ENCODE results near the gene C21orf91.

Gene C21orf91

DNA sequence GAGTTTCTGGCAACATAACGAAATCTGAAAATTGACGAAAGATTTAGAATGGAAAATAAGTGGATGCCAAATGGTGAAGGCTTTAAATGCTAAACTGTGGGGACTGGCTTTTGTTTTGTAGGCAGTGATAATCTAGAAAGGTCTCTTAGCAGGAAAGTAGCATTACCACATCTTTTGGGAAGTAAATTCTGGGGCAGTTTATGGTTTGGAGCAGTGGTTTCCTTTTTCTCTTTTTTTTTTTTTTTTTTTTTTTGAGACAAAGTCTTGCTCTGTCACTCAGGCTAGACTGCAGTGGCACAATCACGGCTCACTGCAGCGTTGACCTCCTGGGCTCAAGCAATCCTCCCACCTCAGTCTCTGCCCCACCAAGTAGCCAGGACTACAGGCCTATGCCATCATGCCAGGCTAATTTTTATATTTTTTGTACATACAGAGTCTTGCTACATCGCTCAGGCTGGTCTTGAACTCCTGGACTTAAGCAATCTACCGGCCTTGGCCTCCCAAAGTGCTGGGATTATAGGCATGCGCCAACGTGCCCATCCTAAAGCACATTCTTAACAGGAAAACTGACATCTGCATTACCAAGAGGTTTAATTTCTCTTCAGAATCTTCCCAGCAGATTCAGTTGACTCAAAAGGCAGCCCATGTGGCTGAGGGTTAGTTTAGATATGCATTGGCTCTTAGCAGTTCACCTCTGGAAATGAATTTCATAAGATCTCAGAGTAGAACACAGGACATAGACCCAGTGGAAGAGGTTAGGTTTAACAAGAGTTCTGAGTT, 32.9 kb downstream of the C21orf91 start:
- no peak for TF ChIP-seq CTCF (IDR thresholded peaks at IDR 0.05; ENCODE audit: low read depth, low read length)

DNA sequence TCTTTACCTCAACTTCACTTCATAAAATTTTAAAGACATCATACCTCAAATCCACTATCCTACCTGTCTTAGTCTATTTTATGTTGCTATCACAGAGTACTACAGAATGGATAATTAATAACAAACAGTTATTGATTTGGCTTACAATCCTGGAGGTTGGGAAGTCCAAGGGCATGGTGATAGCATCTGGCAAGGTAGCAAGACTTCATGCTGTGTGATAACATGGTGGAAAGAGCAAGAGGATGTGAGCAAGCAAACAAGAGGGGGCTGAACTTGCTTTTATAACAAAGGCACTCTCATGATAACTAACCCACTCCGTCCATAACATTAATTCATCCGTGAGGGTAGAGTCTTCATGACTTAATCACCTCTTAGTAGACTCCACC, 33.8 kb downstream of the C21orf91 start:
- H3K4me3 ChIP-seq (ENCODE audit: low read depth, low read length): no peak overlapping the region
- no peak for DNase-seq (ENCODE audit: low read depth, low spot score)
- no peak for TF ChIP-seq CTCF (IDR thresholded peaks at IDR 0.05; ENCODE audit: low read depth, low read length)
- in situ Hi-C loops (cut with HindIII; ENCODE audit: low sequenced_read_pairs): no loop called here

More for the DNA sequence above, 32.9 kb downstream of the C21orf91 start:
- in situ Hi-C loops (cut with HindIII; ENCODE audit: low sequenced_read_pairs): no loop called here
- no peak for DNase-seq (ENCODE audit: low read depth, low spot score)
- no peak overlapping the region for H3K4me3 ChIP-seq (ENCODE audit: low read depth, low read length)

DNA sequence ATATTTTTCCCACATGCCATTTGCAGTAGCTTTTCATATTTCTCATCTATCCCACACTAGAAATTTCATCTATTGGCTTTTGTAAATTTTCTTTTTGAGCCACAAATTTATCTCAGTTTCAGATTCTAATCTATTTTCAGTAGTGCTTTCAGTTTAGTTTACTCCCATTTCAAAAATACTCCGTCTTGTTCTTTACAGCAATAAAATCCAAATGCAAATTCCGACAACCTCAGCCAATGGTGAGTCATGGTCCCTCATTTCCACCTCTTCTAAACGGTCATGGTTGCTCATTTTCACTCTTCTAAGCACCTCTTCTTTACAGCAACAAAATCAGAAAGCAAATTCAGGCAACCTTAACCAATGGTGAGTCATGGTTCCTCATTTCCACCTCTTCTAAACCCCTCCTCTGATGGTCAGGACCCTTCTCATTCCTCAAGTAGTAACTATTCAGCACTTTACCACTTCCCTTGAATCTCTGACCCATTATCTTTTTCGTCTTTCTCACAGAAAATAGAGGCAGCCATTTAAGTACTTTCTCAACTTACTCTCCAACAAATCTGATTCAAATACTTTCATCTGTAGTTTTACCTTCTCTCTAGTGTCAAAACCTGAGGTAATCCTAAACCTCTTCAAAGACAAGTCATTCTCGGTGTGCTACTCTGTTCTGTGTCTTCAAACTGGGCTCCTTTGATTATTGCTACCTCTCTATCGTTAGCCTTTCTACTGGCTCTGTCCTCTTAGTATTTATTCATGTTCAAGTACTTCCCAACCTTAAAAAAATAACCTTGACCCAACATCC, 34.4 kb downstream of the C21orf91 start:
- no peak overlapping the region for H3K4me3 ChIP-seq (ENCODE audit: low read depth, low read length)
- DNase-seq (ENCODE audit: low read depth, low spot score): peak; percentile 56
- in situ Hi-C loops (cut with HindIII; ENCODE audit: low sequenced_read_pairs): no loop called here
- TF ChIP-seq CTCF (IDR thresholded peaks at IDR 0.05; ENCODE audit: low read depth, low read length): no peak

GRCh38 chr21:17784180-17784598, 35.0 kb downstream of the C21orf91 start:
- in situ Hi-C loops (cut with HindIII; ENCODE audit: low sequenced_read_pairs): no loop called here
- no peak for TF ChIP-seq CTCF (IDR thresholded peaks at IDR 0.05; ENCODE audit: low read depth, low read length)
- DNase-seq (ENCODE audit: low read depth, low spot score): no peak
- no peak overlapping the region for H3K4me3 ChIP-seq (ENCODE audit: low read depth, low read length)

DNA sequence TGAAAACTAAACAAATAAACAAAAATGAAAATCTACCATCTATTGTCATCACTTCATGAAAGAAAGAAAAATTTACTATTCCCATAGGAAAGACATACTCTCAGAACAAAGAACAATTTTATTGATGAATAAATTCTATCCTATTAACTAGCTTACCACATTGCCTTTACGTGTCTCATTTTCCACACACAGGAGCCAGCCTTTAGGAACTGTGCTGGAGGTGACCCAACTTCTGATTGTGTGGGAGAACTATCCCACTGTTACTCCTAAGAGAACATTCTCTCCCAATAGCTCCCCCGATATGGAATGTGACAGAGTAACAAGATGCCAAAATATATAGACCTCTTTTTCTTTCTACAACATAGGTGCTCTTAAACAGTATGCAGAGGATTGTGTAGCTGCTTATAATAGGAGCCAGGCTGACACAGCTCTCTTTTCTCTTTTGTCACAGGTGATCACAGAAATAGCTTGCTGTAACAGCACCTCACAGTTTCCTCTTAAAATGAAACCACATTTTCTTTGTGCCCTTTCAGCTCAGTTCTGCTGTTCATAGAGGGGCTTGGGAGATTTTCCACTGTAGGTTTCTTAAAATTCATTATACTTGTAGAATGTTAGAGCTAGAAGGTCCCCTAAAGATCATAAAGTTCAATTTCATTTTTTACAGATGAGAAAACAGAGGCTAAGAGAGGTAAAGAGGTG, 35.5 kb downstream of the C21orf91 start:
- H3K4me3 ChIP-seq (ENCODE audit: low read depth, low read length): no peak overlapping the region
- DNase-seq (ENCODE audit: low read depth, low spot score): no peak
- in situ Hi-C loops (cut with HindIII; ENCODE audit: low sequenced_read_pairs): no loop called here
- no peak for TF ChIP-seq CTCF (IDR thresholded peaks at IDR 0.05; ENCODE audit: low read depth, low read length)

DNA sequence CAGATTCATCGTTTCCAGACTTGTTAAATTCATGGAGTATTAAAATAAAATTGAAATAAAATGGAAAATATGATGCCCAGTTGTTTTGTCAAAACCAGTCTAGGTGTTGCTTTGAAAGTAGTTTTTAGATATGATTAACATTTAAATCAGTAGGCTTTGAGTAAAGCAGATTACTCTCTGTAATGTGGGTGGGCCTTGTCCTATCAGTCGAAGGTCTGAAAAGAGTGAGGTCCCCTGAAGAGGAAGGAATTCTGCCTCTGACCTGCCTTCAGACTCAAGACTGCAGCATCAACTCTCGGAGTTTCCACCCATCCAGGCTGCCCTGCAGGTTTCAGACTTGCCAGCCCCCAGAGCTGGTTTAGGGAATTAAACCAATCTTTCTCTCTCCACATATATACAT, 36.2 kb downstream of the C21orf91 start:
- no peak for TF ChIP-seq CTCF (IDR thresholded peaks at IDR 0.05; ENCODE audit: low read depth, low read length)
- in situ Hi-C loops (cut with HindIII; ENCODE audit: low sequenced_read_pairs): no loop called here
- DNase-seq (ENCODE audit: low read depth, low spot score): no peak
- no peak overlapping the region for H3K4me3 ChIP-seq (ENCODE audit: low read depth, low read length)
